Stimulated activated naive CD4-positive, alpha-beta T cell (primary cell): ENCODE measurements around the gene GPC6.

Experiments
- DNase-seq, 6 experiments: peaks; one replicate each; lab custom pipeline; 2025; lab: John Stamatoyannopoulos, UW

Gene GPC6

GRCh38 chr13:93687261-93687660, 460.7 kb downstream of the GPC6 start:
- no peak for DNase-seq

- no peak for DNase-seq
Observed at GRCh38 chr13:93689333-93689732, 462.7 kb downstream of the GPC6 start.

- no peak for DNase-seq
Observed at GRCh38 chr13:93690139-93690538, 463.5 kb downstream of the GPC6 start.

- no peak for DNase-seq
Observed at GRCh38 chr13:93698016-93698613, 471.5 kb downstream of the GPC6 start.

GRCh38 chr13:93700115-93700514, 473.5 kb downstream of the GPC6 start:
- no peak for DNase-seq

GRCh38 chr13:93708308-93709075, 481.9 kb downstream of the GPC6 start:
- DNase-seq = no peak

GRCh38 chr13:93709506-93710244, 483.1 kb downstream of the GPC6 start:
- DNase-seq = no peak

GRCh38 chr13:93714171-93714570, 487.6 kb downstream of the GPC6 start:
- no peak for DNase-seq

- no peak for DNase-seq
Observed at GRCh38 chr13:93715866-93716265, 489.3 kb downstream of the GPC6 start.

- DNase-seq = no peak
Observed at GRCh38 chr13:93716623-93717022, 490.0 kb downstream of the GPC6 start.

- no peak for DNase-seq
Observed at GRCh38 chr13:93721483-93721882, 494.9 kb downstream of the GPC6 start.

- no peak for DNase-seq
Observed at GRCh38 chr13:93723316-93723715, 496.7 kb downstream of the GPC6 start.

GRCh38 chr13:93724187-93724586, 497.6 kb downstream of the GPC6 start:
- no peak for DNase-seq

GRCh38 chr13:93726173-93726957, 499.8 kb downstream of the GPC6 start:
- no peak for DNase-seq

- DNase-seq = no peak
Observed at GRCh38 chr13:93727211-93728141, 500.9 kb downstream of the GPC6 start.

- no peak for DNase-seq
Observed at GRCh38 chr13:93729383-93729782, 502.8 kb downstream of the GPC6 start.

- no peak for DNase-seq
Observed at GRCh38 chr13:93730780-93731179, 504.2 kb downstream of the GPC6 start.

GRCh38 chr13:93732186-93732585, 505.6 kb downstream of the GPC6 start:
- DNase-seq = no peak

GRCh38 chr13:93736081-93736480, 509.5 kb downstream of the GPC6 start:
- DNase-seq = no peak

GRCh38 chr13:93736909-93737308, 510.3 kb downstream of the GPC6 start:
- no peak for DNase-seq

GRCh38 chr13:93740334-93740733, 513.7 kb downstream of the GPC6 start:
- DNase-seq = no peak
